ENCODE data around the gene OLAH.

The OLAH gene

GRCh38 chr10:15088428-15089261 lies 44.9 kb downstream of the OLAH start, which contains the start of gene ACBD7 (continued):
- TF ChIP-seq, protein P1, sequence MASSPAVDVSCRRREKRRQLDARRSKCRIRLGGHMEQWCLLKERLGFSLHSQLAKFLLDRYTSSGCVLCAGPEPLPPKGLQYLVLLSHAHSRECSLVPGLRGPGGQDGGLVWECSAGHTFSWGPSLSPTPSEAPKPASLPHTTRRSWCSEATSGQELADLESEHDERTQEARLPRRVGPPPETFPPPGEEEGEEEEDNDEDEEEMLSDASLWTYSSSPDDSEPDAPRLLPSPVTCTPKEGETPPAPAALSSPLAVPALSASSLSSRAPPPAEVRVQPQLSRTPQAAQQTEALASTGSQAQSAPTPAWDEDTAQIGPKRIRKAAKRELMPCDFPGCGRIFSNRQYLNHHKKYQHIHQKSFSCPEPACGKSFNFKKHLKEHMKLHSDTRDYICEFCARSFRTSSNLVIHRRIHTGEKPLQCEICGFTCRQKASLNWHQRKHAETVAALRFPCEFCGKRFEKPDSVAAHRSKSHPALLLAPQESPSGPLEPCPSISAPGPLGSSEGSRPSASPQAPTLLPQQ (tag by site-specific recombination; IDR thresholded peaks at IDR 0.05), result peak; percentile 70
- TF ChIP-seq SALL2 (tag by site-specific recombination; IDR thresholded peaks at IDR 0.05; ENCODE audit: borderline replicate concordance), result no peak
- 0 out of 2 replicates have a peak, but pooled peaks have one; percentile 56 for TF ChIP-seq ZNF324 (tag by site-specific recombination; IDR thresholded peaks at IDR 0.05)
- TF ChIP-seq ZNF155 (tag by site-specific recombination; IDR thresholded peaks at IDR 0.05), result no peak
- TF ChIP-seq KLF17 (tag by site-specific recombination; IDR thresholded peaks at IDR 0.05), result peak; percentile 81; the same call in 1 of the 2 replicates
- TF ChIP-seq REPIN1 (tag by site-specific recombination; IDR thresholded peaks at IDR 0.05; ENCODE audit: low read depth), result no peak; the same call in 1 of the 2 replicates
- TF ChIP-seq, protein P2, sequence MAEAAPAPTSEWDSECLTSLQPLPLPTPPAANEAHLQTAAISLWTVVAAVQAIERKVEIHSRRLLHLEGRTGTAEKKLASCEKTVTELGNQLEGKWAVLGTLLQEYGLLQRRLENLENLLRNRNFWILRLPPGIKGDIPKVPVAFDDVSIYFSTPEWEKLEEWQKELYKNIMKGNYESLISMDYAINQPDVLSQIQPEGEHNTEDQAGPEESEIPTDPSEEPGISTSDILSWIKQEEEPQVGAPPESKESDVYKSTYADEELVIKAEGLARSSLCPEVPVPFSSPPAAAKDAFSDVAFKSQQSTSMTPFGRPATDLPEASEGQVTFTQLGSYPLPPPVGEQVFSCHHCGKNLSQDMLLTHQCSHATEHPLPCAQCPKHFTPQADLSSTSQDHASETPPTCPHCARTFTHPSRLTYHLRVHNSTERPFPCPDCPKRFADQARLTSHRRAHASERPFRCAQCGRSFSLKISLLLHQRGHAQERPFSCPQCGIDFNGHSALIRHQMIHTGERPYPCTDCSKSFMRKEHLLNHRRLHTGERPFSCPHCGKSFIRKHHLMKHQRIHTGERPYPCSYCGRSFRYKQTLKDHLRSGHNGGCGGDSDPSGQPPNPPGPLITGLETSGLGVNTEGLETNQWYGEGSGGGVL (tag by site-specific recombination; IDR thresholded peaks at IDR 0.05), result peak; percentile 85
- no peak for TF ChIP-seq ZNF169 (tag by site-specific recombination; IDR thresholded peaks at IDR 0.05)
- TF ChIP-seq ZNF501 (tag by site-specific recombination; IDR thresholded peaks at IDR 0.05), result peak; percentile 90; the same call in 1 of the 2 replicates
- TF ChIP-seq ZFHX2 (tag by site-specific recombination; conservative IDR thresholded peaks at IDR 0.05), result peak; percentile 86
- peak; percentile 76 for TF ChIP-seq ZBTB8A (tag by site-specific recombination; IDR thresholded peaks at IDR 0.05)
- TF ChIP-seq PRDM1 (tag by site-specific recombination; IDR thresholded peaks at IDR 0.05), result peak; percentile 91
- TF ChIP-seq, protein P3, sequence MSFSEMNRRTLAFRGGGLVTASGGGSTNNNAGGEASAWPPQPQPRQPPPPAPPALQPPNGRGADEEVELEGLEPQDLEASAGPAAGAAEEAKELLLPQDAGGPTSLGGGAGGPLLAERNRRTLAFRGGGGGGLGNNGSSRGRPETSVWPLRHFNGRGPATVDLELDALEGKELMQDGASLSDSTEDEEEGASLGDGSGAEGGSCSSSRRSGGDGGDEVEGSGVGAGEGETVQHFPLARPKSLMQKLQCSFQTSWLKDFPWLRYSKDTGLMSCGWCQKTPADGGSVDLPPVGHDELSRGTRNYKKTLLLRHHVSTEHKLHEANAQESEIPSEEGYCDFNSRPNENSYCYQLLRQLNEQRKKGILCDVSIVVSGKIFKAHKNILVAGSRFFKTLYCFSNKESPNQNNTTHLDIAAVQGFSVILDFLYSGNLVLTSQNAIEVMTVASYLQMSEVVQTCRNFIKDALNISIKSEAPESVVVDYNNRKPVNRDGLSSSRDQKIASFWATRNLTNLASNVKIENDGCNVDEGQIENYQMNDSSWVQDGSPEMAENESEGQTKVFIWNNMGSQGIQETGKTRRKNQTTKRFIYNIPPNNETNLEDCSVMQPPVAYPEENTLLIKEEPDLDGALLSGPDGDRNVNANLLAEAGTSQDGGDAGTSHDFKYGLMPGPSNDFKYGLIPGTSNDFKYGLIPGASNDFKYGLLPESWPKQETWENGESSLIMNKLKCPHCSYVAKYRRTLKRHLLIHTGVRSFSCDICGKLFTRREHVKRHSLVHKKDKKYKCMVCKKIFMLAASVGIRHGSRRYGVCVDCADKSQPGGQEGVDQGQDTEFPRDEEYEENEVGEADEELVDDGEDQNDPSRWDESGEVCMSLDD (tag by site-specific recombination; IDR thresholded peaks at IDR 0.05), result peak; percentile 77
- TF ChIP-seq, protein P4, sequence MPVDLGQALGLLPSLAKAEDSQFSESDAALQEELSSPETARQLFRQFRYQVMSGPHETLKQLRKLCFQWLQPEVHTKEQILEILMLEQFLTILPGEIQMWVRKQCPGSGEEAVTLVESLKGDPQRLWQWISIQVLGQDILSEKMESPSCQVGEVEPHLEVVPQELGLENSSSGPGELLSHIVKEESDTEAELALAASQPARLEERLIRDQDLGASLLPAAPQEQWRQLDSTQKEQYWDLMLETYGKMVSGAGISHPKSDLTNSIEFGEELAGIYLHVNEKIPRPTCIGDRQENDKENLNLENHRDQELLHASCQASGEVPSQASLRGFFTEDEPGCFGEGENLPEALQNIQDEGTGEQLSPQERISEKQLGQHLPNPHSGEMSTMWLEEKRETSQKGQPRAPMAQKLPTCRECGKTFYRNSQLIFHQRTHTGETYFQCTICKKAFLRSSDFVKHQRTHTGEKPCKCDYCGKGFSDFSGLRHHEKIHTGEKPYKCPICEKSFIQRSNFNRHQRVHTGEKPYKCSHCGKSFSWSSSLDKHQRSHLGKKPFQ (tag by site-specific recombination; IDR thresholded peaks at IDR 0.05), result no peak
- TF ChIP-seq ZNF341 (tag by site-specific recombination; IDR thresholded peaks at IDR 0.05; ENCODE audit: low read depth), result peak; percentile 97
- TF ChIP-seq, protein P5, sequence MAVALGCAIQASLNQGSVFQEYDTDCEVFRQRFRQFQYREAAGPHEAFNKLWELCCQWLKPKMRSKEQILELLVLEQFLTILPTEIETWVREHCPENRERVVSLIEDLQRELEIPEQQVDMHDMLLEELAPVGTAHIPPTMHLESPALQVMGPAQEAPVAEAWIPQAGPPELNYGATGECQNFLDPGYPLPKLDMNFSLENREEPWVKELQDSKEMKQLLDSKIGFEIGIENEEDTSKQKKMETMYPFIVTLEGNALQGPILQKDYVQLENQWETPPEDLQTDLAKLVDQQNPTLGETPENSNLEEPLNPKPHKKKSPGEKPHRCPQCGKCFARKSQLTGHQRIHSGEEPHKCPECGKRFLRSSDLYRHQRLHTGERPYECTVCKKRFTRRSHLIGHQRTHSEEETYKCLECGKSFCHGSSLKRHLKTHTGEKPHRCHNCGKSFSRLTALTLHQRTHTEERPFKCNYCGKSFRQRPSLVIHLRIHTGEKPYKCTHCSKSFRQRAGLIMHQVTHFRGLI (tag by site-specific recombination; IDR thresholded peaks at IDR 0.05), result peak; percentile 51; the same call in 1 of the 2 replicates
- TF ChIP-seq ZNF311 (tag by site-specific recombination; IDR thresholded peaks at IDR 0.05; ENCODE audit: borderline replicate concordance), result no peak
- no peak for TF ChIP-seq ZNF830 (tag by site-specific recombination; IDR thresholded peaks at IDR 0.05; ENCODE audit: low read depth)
- TF ChIP-seq, protein P6, sequence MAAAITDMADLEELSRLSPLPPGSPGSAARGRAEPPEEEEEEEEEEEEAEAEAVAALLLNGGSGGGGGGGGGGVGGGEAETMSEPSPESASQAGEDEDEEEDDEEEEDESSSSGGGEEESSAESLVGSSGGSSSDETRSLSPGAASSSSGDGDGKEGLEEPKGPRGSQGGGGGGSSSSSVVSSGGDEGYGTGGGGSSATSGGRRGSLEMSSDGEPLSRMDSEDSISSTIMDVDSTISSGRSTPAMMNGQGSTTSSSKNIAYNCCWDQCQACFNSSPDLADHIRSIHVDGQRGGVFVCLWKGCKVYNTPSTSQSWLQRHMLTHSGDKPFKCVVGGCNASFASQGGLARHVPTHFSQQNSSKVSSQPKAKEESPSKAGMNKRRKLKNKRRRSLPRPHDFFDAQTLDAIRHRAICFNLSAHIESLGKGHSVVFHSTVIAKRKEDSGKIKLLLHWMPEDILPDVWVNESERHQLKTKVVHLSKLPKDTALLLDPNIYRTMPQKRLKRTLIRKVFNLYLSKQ (tag by site-specific recombination; IDR thresholded peaks at IDR 0.05; ENCODE audit: borderline replicate concordance), result no peak
- TF ChIP-seq ZBTB20 (tag by site-specific recombination; IDR thresholded peaks at IDR 0.05), result peak; percentile 87
- TF ChIP-seq ZNF610 (tag by site-specific recombination; IDR thresholded peaks at IDR 0.05; ENCODE audit: borderline replicate concordance), result peak; percentile 73; the same call in 1 of the 2 replicates
- TF ChIP-seq ZBTB7A (tag by site-specific recombination; IDR thresholded peaks at IDR 0.05; ENCODE audit: low read depth), result peak; percentile 88
- TF ChIP-seq ZNF132 (tag by site-specific recombination; IDR thresholded peaks at IDR 0.05; ENCODE audit: borderline replicate concordance), result no peak
- TF ChIP-seq ZNF223 (tag by site-specific recombination; IDR thresholded peaks at IDR 0.05), result no peak
- peak; percentile 76 for TF ChIP-seq SP7 (tag by site-specific recombination; IDR thresholded peaks at IDR 0.05)
- TF ChIP-seq ZBTB17 (tag by site-specific recombination; IDR thresholded peaks at IDR 0.05), result peak; percentile 83
- TF ChIP-seq HOXD13 (CRISPR knock-in tag; IDR thresholded peaks at IDR 0.05; ENCODE audit: borderline replicate concordance), result no peak
